LoVo (cell line): Measurements from ENCODE around the gene SNIP1.
"Not testable (repeated sequence)": the region's sequence is repeated elsewhere in the genome, so short reads cannot be mapped to it uniquely, and the experiment has no call there.

Experiments used
- DNase-seq: peaks from one replicate; pipeline ENCODE4 v3.0.0-alpha.2; 2016; ENCODE audit warnings: low spot score

Gene SNIP1, protein sequence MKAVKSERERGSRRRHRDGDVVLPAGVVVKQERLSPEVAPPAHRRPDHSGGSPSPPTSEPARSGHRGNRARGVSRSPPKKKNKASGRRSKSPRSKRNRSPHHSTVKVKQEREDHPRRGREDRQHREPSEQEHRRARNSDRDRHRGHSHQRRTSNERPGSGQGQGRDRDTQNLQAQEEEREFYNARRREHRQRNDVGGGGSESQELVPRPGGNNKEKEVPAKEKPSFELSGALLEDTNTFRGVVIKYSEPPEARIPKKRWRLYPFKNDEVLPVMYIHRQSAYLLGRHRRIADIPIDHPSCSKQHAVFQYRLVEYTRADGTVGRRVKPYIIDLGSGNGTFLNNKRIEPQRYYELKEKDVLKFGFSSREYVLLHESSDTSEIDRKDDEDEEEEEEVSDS

GRCh38 chr1:37553927-37554808 is at the start of gene SNIP1:
Gene SNIP1, minus strand, starts transcription at chr1:37554293. Its CDS starts 64 bp downstream, at chr1:37554229.
- DNase-seq: peak; percentile 91

DNA sequence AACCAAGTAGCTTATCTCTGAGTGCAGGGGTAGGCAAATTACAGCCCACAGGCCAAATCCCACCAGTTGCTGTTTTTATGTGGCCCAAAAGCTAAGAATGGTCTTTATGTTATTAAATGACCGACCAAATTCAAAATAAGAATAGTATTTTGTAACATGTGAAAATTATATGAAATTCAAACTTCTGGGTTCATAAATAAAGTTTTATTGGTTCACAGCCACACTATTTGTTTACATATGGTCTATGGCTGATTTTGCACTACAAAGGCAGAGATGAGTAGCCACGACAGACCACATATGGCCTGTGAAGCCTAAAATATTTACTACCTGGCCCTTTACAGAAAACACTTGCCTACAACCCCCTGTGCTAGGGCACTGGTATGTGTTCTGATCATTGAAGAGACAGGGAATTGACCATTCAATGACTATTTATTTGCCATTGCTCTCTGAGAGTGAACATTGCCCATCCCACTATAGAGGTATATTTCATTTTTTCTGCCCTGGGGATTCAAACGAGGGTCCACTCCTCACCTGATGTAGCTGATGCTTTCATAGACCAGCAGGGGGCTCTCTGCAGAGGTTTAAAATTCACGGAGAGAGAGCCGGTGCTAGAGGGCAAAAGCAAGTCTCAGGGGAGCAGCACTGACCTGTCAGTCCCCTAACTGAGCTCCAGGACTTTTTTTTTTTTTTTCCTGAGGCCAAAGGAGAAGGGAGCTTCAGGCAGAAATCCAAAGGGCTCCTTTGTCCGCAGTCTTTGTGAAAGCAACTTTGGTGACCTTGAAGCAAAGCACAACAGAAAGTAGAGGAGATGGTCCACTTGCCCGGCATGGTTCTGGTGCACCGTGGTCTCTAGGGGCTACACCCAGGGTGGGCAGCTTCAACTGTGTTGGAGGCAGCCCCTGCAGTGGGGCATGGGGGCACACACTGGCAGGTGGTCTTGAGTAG is 48.9 kb upstream of the SNIP1 start:
- peak; percentile 42 for DNase-seq

GRCh38 chr1:37601441-37601840 is 47.3 kb upstream of the SNIP1 start:
- DNase-seq: no peak

GRCh38 chr1:37599940-37600339 is 45.8 kb upstream of the SNIP1 start:
- DNase-seq: no peak

DNA sequence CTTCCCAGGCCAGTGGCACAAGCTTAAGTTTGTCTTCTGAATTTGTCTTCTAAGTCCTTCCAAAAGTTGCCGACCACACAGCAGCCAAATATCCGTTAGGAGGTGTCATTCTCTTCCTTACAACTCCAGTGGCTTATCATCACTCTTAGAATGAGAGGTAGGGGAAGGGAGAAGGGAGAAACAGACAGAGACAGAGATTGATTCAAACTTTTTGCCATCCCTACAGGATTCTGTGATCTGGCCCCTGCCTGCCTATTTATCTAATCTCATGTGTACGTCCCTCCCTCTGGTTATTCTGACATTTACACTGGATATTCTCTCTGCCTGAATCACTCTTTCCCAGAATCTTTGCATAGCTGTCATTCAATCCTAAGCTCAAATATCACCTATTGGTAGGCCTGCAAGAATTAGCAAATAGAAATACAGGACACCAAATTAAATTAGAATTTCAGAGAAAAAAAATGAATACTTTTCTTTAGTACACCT is 42.1 kb upstream of the SNIP1 start:
- no peak for DNase-seq

DNA sequence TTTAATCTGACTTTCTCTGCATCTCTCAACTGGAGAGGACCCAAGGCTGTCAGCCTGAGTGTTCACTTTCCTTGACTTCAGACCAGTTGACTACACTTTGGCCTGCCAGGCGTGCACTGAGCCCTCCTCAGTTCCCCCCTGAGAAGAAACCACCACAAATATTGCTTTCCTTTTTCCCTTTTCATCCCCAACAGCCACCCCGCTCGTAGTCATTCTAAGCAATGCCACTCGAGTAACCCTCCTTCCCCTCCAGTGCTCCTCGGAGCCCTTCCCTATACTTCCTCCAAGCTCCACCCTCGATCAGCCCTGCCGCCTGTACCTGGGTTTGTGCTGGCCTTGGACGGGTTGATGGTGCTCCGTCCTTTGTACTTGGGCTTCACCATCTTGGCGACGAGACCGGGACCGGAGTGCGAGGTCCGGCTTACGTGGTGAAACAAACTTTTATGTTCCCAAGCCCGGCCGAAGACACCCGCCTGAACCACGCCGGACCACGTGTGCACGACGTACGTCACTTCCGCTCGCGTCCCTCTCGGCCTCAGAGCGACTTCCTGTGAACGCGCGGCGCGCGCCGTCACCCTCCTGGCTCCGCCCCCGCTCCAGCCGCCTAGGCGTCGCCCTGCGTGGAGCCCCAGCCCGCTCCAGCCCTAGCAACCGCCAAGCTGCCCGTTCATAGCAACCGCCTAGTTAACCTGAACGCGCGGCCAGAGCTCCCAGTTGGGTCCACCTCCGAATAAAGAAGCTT is 41.5 kb upstream of the SNIP1 start, which contains the start of gene GNL2:
Gene GNL2, minus strand, starts transcription at position 498 of the 742 bp plus-strand sequence. Its CDS starts 115 bp downstream, at position 383.
- peak; percentile 96 for DNase-seq

DNA sequence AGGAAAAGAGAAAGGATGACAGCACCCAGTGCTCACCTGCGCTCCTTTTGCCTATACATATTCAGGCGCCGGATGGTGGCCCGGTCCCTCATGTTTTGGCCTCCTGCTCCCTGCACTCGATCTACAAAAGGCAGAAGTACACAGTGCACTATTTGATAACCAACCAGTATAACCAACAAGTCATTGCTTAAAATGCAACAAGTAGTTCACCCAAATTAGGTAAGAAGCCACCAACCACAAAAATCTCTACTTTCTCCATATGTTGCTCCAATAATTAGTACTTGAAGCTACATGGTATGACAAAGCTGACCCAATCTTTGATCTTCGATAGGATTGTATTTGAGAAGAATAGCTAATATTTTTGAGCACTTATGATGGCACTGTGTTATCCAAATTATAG is 39.6 kb upstream of the SNIP1 start:
- no peak for DNase-seq

GRCh38 chr1:37588939-37589338 is 34.8 kb upstream of the SNIP1 start:
- DNase-seq: no peak

DNA sequence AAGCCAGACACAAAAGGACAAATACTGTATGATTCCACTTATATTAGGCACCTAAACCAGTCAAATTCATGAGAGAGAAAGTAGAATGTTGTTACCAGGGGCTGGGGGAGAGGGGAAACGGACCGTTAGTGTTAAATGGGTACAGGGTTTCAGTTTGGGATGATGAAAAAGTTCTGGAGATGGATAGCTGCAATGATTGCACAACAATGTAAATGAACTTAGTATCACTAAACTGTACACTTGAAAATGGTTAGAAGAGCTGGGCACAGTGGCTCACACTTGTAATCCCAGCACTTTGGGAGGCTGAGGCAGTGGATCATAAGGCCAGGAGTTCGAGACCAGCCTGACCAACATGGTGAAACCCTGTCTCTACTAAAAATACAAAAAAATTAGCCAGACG is 30.5 kb upstream of the SNIP1 start:
- DNase-seq: not testable (repeated sequence)

DNA sequence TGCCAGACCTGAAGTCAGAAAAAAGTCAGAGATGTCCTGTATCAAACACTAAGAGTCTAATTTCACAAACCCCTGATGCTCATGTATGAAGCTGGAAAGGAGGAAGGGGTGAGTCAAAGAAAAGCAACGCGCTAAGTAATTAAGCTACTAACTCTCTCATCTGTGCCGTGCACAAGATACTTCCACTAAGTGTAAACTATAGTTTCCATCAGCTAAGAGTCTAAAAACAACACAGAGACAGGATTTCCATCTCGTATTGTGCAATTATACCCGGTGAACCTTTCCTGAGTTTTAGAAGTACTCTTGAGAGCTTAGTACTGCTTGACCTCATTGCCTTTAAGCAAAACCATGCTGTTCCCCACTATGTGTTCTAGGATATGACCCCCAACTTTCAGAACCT is 21.6 kb upstream of the SNIP1 start:
- no peak for DNase-seq

DNA sequence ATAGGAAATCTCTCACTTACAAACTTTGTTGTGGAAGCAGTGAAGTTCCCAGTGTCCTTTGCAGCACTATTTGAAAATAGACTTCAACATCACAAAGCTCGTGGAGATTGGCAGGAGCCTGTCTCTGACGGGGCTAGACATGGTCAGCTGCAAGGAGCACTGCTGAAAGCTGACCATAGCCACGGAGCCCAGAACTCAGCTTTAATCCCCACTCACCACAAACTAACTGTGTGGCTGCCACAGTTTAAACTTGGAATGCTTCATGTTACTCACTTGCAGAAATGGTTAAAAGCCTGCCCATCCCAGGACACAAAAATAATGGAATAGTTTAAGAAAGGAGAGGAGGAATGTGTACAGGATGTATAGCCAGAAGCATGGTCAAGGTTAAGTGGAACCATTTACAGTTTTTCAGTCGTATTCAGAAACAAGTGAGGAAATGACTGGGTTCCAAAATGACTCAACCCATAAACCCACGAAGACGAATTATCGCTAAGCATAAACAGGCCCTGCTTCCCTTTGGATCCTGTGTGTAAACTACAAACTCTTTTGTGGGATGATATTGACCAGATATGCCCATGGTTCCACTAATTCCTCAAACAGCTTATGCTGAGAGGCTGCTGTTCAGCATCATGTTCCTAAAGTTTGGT is 20.9 kb upstream of the SNIP1 start:
- no peak for DNase-seq

- DNase-seq: no peak
Observed at GRCh38 chr1:37570528-37571334, 16.6 kb upstream of the SNIP1 start.

- no peak for DNase-seq
Observed at GRCh38 chr1:37567023-37567422, 12.9 kb upstream of the SNIP1 start.

- no peak for DNase-seq
Observed at GRCh38 chr1:37564892-37565291, 10.8 kb upstream of the SNIP1 start.

DNA sequence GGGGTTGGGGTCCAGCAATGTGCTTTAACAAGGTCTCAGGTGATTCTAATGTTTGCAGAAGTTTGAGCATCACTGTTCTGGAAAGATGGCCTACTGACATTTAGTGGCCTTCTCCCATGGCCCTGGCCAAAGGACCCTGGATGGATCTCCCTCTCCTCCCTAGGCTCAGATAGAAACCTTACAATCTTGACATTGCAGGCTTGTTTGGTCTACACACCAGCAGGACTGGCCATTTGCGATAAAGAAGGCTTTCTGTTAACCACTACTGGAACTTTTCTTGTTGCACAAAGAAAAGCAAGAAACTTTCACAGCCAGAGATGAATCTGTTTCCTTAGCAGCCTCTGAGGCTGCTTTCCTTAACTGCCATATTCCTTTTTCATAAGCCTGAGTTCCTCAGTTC is 8.9 kb upstream of the SNIP1 start:
- DNase-seq: no peak

DNA sequence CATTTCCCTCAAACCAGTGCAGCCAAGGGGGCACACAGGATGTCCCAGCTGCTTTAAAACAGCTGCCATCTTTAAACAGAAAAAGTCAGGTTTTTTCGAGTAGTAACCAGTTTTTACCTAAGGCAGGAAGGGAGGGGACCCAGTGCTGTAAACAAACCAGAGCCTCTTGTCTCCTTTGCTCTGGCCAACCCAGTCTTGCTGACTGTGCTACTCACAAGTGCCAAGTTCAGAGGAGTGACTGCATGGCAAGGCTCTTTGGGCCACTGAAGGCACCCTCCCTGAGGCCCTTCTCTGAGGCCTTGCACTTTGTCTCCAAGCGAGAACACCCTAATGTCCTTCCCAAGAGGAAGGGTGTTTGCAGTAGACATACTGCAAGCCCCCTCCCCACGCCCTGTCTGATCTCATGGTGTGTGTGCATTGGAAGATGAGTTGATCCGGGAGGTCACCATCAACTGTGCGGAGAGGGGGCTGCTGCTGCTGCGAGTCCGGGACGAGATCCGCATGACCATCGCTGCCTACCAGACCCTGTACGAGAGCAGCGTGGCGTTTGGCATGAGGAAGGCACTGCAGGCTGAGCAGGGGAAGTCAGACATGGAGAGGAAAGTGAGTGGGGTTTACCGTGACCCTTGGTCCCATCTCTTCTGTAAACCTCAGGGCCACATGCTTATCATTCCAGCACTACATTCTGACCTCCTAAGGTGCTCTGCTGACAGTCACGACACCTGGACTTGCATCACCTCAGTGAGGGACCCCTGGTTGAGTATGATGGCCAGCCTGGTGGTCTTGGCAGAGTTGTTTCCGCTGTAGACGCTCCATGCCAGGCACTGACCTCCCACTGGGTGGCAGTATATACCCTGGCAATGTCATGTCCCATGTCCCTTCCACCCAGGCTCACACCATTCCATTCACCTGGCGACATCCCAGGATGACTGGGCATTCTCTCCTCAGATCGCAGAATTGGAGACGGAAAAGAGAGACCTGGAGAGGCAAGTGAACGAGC is 7.3 kb upstream of the SNIP1 start:
- DNase-seq: peak; percentile 6

DNA sequence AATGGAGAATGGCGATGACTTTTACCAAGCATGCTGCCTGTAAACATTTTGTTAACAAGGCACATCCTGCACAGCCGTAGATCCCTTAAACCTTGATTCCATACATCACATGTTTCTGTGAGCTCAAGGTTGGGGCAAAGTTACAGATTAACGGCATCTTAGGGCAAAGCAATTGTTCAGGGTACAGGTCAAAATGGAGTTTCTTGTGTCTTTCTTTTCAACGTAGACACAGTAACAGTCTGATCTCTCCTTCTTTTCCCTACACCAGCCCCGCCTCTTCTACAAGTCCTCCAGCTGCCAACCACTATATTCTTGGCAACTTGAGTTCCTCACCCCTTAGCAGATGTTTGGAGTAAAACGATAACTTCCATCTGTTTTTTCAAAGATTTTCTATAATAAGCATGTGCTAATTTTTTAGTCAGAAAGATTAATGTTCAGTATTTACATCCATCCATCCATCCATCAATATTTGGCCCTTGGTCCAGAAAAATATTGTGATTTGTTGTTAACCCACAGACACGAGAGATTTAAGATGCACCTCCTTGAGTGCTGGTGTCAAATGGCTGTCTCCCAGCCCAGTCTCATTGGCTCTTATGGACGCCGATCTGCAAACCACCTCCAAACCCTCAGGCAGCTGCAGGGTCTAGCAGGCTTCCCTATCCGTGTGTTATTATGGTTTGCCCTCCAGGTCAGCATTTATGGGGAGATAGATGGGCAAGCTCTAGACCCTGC is 6.5 kb upstream of the SNIP1 start:
- DNase-seq: no peak

DNA sequence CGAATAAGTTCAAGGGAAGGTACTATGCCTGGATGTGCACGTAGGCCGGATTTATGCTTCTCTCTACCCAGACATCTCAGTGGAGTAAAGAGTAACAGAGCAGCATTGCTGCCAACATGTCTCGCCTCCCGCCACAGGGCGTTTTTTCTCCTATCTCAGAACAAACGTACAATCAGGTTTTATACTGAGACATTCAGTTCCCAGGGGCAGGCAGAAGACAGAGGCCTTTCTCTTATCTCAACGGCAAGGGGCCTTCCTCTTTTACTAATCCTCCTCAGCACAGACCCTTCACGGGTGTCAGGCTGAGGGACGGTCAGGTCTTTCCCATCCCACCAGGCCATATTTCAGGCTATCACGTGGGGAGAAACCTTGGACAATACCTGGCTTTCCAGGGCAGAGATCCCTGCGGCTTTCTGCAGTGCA is 5.9 kb upstream of the SNIP1 start:
- DNase-seq: not testable (repeated sequence)
